Calu3 (cell line): ENCODE data around the gene PABPC3. TPM values are rescaled to one million over a fixed set of nuclear protein-coding genes. Genes with fewer than 3 reads are reported as not detected.

Source experiments
- BruUV-seq: library from RNA; stranded (reverse); fragments of 400-500 nt; replicated peaks from 2 replicates; lab custom pipeline; 2021; lab: Mats Ljungman, UMichigan
- CTCF ChIA-PET: fragments of 300-600 bp; sonication (Branson Sonifier 250); formaldehyde crosslinking; loops from one replicate; lab custom pipeline; 2022; ENCODE audit warnings: antibody characterized with exemption; lab: Charles Lee
- DNase-seq: peaks from one replicate; pipeline ENCODE4 v3.0.0; 2022
- H3K27ac Mint-ChIP-seq: one replicate; pipeline ENCODE4 v1.8.0; 2022; ENCODE audit warnings: mixed read lengths; ENCODE audit not compliant: unreplicated experiment
- H3K27me3 Mint-ChIP-seq: one replicate; pipeline ENCODE4 v1.8.0; 2022; ENCODE audit warnings: mixed read lengths; ENCODE audit not compliant: unreplicated experiment
- H3K36me3 Mint-ChIP-seq: one replicate; pipeline ENCODE4 v1.8.0; 2022; ENCODE audit warnings: mild to moderate bottlenecking, moderate library complexity, mixed read lengths; ENCODE audit not compliant: insufficient read depth, unreplicated experiment
- H3K4me1 Mint-ChIP-seq: one replicate; pipeline ENCODE4 v1.8.0; 2022; ENCODE audit warnings: mild to moderate bottlenecking, low read depth, mixed read lengths; ENCODE audit not compliant: unreplicated experiment
- H3K4me3 Mint-ChIP-seq: one replicate; pipeline ENCODE4 v1.8.0; 2022; ENCODE audit warnings: mild to moderate bottlenecking, low read depth, moderate library complexity, mixed read lengths; ENCODE audit not compliant: unreplicated experiment
- H3K9me3 Mint-ChIP-seq: one replicate; pipeline ENCODE4 v1.8.0; 2022; ENCODE audit warnings: low read depth, mixed read lengths; ENCODE audit not compliant: unreplicated experiment
- intact Hi-C: fragments of 100-400 bp; cut with micrococcal nuclease; formaldehyde crosslinking; loops from one replicate; pipeline ENCODE4 v1.10.0; 2022; ENCODE audit not compliant: unreplicated experiment
- total RNA-seq: library from RNA; stranded (reverse); gene quantifications from 2 replicates; pipeline ENCODE4 v1.2.3, GENCODE V29; 2022
- TF ChIP-seq, protein P1 (sequence below): fragments of 200-600 bp; IDR thresholded peaks from one replicate; pipeline ENCODE4 v1.8.0; 2022; ENCODE audit warnings: antibody characterized with exemption; ENCODE audit not compliant: unreplicated experiment

PABPC3 gene
- total RNA-seq, 1 experiment from 2014 or later: 0.28 TPM

DNA sequence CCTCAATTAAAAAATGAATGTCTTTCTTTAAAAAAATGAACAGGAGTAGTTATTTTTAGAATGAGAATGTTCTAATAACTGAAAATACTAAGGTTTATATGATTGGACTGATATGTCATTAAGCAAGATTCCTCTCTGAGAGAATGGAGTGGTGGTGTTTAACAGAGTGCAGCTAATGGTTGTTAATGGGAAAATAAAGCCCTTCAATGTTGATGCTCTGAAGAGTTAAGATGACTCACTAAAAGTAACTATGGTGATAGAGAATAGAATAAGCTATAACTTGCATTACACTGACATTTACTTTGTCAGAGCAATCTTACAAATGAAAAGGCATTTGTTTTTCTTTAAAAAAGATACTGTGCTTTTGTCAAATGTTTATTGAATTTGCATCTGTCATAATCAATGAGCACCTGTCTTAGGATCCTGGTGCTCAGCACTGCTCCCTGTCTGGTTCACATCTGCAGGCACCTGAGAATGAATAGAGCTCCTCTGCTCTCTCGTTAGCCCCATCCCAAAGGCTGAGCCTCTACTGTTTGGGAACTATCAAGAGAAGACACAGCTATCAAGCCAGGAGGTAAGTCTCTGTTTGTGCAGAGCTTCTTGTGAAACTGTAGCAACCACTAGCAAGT lies 15.1 kb downstream of the PABPC3 start:
- H3K27ac Mint-ChIP-seq: no peak overlapping the region
- no peaks in the 10 kb centered on the region for H3K4me1 Mint-ChIP-seq
- CTCF ChIA-PET: no interaction called here
- no TSS peak for BruUV-seq
- H3K36me3 Mint-ChIP-seq: no peaks in the 10 kb centered on the region
- peaks cover 49% of the 10 kb centered on the region for H3K27me3 Mint-ChIP-seq
- TF ChIP-seq, protein P1, sequence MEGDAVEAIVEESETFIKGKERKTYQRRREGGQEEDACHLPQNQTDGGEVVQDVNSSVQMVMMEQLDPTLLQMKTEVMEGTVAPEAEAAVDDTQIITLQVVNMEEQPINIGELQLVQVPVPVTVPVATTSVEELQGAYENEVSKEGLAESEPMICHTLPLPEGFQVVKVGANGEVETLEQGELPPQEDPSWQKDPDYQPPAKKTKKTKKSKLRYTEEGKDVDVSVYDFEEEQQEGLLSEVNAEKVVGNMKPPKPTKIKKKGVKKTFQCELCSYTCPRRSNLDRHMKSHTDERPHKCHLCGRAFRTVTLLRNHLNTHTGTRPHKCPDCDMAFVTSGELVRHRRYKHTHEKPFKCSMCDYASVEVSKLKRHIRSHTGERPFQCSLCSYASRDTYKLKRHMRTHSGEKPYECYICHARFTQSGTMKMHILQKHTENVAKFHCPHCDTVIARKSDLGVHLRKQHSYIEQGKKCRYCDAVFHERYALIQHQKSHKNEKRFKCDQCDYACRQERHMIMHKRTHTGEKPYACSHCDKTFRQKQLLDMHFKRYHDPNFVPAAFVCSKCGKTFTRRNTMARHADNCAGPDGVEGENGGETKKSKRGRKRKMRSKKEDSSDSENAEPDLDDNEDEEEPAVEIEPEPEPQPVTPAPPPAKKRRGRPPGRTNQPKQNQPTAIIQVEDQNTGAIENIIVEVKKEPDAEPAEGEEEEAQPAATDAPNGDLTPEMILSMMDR: no peak
- intact Hi-C loops: loop anchor here (10.0 kb wide), 1 partner anchor 116 kb away; no protein-coding TSS in a partner anchor
- no peaks in the 10 kb centered on the region for H3K9me3 Mint-ChIP-seq
- H3K4me3 Mint-ChIP-seq: no peak overlapping the region
- DNase-seq: no peak

DNA sequence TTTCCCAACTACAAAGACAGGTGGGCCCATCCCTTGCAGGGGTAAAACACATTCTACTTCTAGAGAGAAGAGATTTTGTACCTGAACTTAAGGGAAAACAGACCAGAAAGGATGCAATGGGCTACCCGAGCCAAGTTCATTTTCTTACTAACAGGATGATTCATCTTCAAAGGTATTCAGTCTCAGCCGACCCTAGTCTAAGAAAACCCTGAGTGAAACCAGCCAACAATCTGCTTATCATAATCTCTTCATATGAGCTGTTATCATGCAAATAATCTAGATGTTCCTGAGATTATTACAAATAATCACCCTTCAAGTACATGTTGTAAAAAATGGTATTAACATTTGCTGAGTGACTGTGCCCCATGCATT lies 15.6 kb downstream of the PABPC3 start:
- TF ChIP-seq, protein P1: no peak
- Mint-ChIP-seq H3K4me3 (no peak overlapping the region), H3K9me3 (no peaks in the 10 kb centered on the region), H3K36me3 (no peaks in the 10 kb centered on the region), H3K27me3 (peaks cover 49% of the 10 kb centered on the region), H3K27ac (no peak overlapping the region), H3K4me1 (no peaks in the 10 kb centered on the region)
- CTCF ChIA-PET: no interaction called here
- intact Hi-C loops: loop anchor here (10.0 kb wide), 1 partner anchor 117 kb away; no protein-coding TSS in a partner anchor
- BruUV-seq: no TSS peak
- DNase-seq: no peak

DNA sequence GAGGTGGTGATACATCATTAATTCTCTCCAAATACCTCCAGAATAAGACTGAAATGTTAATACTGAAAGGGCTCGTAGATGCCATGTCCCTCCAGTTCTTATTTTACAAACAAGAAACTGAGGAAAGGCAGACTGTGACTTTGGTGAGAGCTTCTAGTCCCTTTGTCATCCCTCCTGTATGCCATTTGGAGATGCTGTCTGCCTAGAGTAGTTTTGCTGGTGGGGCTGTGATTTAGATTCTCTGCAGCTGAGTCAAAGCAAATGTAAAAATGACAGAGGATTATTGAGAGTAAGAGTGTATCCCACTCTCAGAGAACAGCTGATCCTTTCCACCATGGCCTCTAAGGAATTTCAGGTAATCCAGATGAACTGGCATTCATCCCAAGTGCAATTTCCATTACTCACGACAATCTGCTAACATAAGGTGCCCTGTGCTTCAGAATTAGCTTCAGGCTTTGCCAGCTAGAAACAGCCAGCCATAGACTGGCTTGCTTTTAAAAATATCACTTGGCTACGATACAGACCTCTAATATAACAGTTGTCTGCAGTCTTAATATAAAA lies 16.8 kb downstream of the PABPC3 start:
- intact Hi-C loops: loop anchor here (10.0 kb wide), 1 partner anchor 118 kb away; no protein-coding TSS in a partner anchor
- H3K36me3 Mint-ChIP-seq: no peaks in the 10 kb centered on the region
- H3K27ac Mint-ChIP-seq: no peak overlapping the region
- no peaks in the 10 kb centered on the region for H3K9me3 Mint-ChIP-seq
- CTCF ChIA-PET: interaction anchor here (0.7 kb wide), 1 partner anchor 970 kb away, joined by 5 read pairs; no protein-coding TSS in a partner anchor
- no peak overlapping the region for H3K4me3 Mint-ChIP-seq
- DNase-seq: no peak
- H3K27me3 Mint-ChIP-seq: peaks cover 43% of the 10 kb centered on the region
- TF ChIP-seq, protein P1: no peak
- H3K4me1 Mint-ChIP-seq: no peaks in the 10 kb centered on the region
- no TSS peak for BruUV-seq

DNA sequence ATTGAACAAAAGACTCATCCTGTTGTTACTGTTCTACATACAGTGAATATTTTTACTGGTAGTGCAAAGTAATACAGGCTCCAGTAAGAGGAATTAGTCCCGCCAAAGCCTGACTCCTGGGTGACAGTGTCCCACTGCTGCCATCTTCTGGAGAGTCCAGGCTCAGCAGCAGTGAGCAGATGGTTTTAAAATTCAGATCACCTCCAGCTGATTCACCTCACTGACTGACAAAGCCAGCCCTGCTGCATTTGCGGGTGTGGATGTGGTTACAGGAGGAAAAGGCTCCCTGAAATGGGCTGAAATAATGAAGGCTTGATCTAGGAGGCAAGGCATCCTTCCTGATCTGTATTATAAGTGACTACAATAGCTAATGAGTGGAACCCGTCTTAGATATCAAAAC lies 18.3 kb downstream of the PABPC3 start:
- intact Hi-C loops: loop anchor here (10.0 kb wide), 1 partner anchor 119 kb away; no protein-coding TSS in a partner anchor
- DNase-seq: peak; percentile 70
- Mint-ChIP-seq H3K4me1 (no peaks in the 10 kb centered on the region), H3K27me3 (peaks cover 37% of the 10 kb centered on the region), H3K36me3 (no peaks in the 10 kb centered on the region), H3K27ac (no peak overlapping the region), H3K9me3 (no peaks in the 10 kb centered on the region), H3K4me3 (no peak overlapping the region)
- TF ChIP-seq, protein P1: peak; percentile 44
- BruUV-seq: no TSS peak
- CTCF ChIA-PET: interaction anchor here (0.6 to 0.7 kb wide), 2 partner anchors 11 to 114 kb away, joined by 3 to 7 read pairs; no protein-coding TSS in a partner anchor
